Tibial nerve (tissue), 4 donors: ENCODE measurements around the gene KATNAL2.

Source experiments
- EP300 ChIP-seq, 2 donors: sonication (generic); formaldehyde crosslinking; IDR thresholded peaks; one replicate each; pipeline ENCODE4 v1.6.1; 2017; ENCODE audit warnings: antibody characterized with exemption in 2 of 2, mild to moderate bottlenecking in 1 of 2
- POLR2A ChIP-seq, 2 donors: fragments of 450-650 bp; IDR thresholded peaks; one replicate each; pipeline ENCODE4 v1.6.1; 2017; ENCODE audit warnings: antibody characterized with exemption in 2 of 2, mild to moderate bottlenecking in 2 of 2, moderate library complexity in 2 of 2
- TF ChIP-seq, protein P1 (sequence below), 5 experiments: fragments of 200-600 bp in 3 of 5; fragments of 450-650 bp in 2 of 5; sonication (generic) in 3 of 5; IDR thresholded peaks; one replicate each; pipeline ENCODE4 v1.5.1; 2016 to 2019; ENCODE audit warnings: antibody characterized with exemption in 5 of 5, mild to moderate bottlenecking in 3 of 5, moderate library complexity in 2 of 5

DNA sequence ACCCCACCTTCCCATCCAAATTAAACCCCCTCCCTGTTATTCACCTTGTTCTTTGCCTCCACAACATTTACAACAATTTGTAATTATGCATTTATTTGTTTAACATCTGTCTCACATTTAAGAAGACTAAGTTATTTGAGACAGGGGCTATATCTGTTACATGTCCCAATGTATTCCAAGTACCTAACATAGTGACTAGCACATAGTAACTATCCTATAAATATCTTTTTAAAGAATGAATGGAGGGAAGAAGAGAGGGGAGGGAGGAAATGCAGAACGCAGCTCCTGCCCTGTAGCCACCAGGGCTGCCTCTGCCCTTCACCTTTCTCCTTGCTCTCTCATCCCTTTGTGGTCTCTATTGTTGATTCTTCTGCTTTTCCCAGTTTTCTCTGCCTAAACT lies 192.3 kb downstream of the KATNAL2 start:
- TF ChIP-seq, protein P1, sequence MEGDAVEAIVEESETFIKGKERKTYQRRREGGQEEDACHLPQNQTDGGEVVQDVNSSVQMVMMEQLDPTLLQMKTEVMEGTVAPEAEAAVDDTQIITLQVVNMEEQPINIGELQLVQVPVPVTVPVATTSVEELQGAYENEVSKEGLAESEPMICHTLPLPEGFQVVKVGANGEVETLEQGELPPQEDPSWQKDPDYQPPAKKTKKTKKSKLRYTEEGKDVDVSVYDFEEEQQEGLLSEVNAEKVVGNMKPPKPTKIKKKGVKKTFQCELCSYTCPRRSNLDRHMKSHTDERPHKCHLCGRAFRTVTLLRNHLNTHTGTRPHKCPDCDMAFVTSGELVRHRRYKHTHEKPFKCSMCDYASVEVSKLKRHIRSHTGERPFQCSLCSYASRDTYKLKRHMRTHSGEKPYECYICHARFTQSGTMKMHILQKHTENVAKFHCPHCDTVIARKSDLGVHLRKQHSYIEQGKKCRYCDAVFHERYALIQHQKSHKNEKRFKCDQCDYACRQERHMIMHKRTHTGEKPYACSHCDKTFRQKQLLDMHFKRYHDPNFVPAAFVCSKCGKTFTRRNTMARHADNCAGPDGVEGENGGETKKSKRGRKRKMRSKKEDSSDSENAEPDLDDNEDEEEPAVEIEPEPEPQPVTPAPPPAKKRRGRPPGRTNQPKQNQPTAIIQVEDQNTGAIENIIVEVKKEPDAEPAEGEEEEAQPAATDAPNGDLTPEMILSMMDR (IDR thresholded peaks at IDR 0.05), result no peak
- TF ChIP-seq EP300 (IDR thresholded peaks at IDR 0.05) (no peak), POLR2A (IDR thresholded peaks at IDR 0.05) (no peak)
